Daoy (cell line): ENCODE measurements around the gene GORASP2. TPM values are rescaled to one million over a fixed set of nuclear protein-coding genes. Genes with fewer than 3 reads are reported as not detected.

Experiments used
- DNase-seq: peaks from one replicate; pipeline ENCODE4 v3.0.0-alpha.2; 2015; ENCODE audit warnings: low read depth
- total RNA-seq: library from RNA; depleted of rRNA; stranded (reverse); fragments of >200 nt; shearing (Covaris generic); gene quantifications from 2 replicates; pipeline ENCODE4 v1.2.3, GENCODE V29; 2014; rRNA removed

GORASP2 gene
- total RNA-seq, 1 experiment from 2014 or later = 43.3 TPM

- DNase-seq = no peak
Observed at GRCh38 chr2:170997893-170998597, 69.0 kb downstream of the GORASP2 start.

- DNase-seq = no peak
Observed at GRCh38 chr2:170999654-171000053, 70.6 kb downstream of the GORASP2 start.

- no peak for DNase-seq
Observed at GRCh38 chr2:171004363-171004762, 75.3 kb downstream of the GORASP2 start.

GRCh38 chr2:171004833-171005232 lies 75.8 kb downstream of the GORASP2 start:
- no peak for DNase-seq

GRCh38 chr2:171008550-171009205 lies 79.6 kb downstream of the GORASP2 start:
- DNase-seq = no peak

GRCh38 chr2:171009386-171009785 lies 80.3 kb downstream of the GORASP2 start:
- DNase-seq = no peak

DNA sequence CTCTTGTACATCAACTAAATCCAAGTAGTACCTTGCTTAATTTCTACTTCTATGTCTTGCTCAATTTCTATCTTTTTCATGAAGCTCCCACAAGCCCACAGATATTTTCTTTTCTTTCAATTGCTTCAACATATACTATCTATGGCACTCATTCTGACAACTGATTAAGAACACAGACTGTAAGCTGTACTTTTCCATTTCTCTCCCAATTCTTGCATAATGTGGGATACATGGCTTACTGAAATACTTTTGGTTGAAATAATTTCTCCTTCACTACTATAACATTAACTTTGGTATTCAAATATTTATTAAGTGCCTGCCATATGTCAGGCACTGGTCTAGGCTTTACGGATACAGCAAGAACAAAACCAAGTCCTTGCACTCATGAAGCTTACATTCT lies 84.8 kb downstream of the GORASP2 start:
- DNase-seq = no peak

DNA sequence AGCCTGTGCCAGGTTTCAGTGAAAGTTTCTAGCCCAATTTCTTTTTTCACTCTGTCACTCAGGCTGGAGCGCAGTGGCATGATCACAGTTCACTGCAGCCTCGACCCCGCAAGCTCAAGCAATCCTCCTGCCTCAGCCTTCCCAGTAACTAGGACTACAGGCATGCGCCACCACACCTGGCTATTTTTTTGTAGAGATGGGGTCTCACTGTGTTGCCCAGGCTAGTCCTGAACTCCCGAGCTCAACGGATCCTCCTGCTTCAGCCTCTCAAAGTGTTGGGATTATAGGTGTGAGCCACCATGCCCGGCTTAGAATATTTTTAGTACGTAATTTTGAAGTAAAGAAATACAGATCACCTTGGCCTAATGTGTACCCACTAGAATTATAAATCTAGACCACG lies 87.1 kb downstream of the GORASP2 start:
- no peak for DNase-seq

Other genes with a start within 250 kb of the GORASP2 start
- gene SP5, start 213.9 kb upstream of the GORASP2 start, total RNA-seq = 0.63 and 2.6 TPM in 2 replicates
- gene ERICH2, start 158.9 kb upstream of the GORASP2 start, total RNA-seq = 0.42 TPM in 1 of 2 replicates, not detected in the other
- gene GAD1, start 112.4 kb upstream of the GORASP2 start, total RNA-seq = 8.6 and 11.7 TPM in 2 replicates
- 11.7 and 19.7 TPM in 2 replicates for gene TLK1, start 231.6 kb downstream of the GORASP2 start, total RNA-seq